SK-N-SH (cell line): ENCODE data around the gene MTA2. TPM values are rescaled to one million over a fixed set of nuclear protein-coding genes. Genes with fewer than 3 reads are reported as not detected.
A peak's percentile ranks its signal among the peaks of the same experiment; 100 is the strongest.

Experiments used
- CTCF ChIA-PET: fragments of 300-600, 350-600 bp; formaldehyde crosslinking; extraction: SDS; loops from one replicate; lab custom pipeline; 2021; lab: Yijun Ruan, JAX
- POLR2A ChIA-PET: fragments of 350-600 bp; sonication (Branson Sonifier 250); formaldehyde crosslinking; extraction: SDS; loops from one replicate; lab custom pipeline; 2020; ENCODE audit warnings: antibody characterized with exemption, inconsistent platforms; lab: Yijun Ruan, JAX
- DNase-seq: peaks from one replicate; pipeline ENCODE4 v3.0.0; 2012
- H2AFZ ChIP-seq: fragments of 200-600 bp; sonication (generic); 2 replicates; pipeline ENCODE4 v1.8.1; 2016; ENCODE audit warnings: antibody characterized with exemption, mild to moderate bottlenecking, low read depth
- H3F3A ChIP-seq: fragments of 200-600 bp; sonication (generic); replicated peaks from 2 replicates; pipeline ENCODE3; 2016; ENCODE audit warnings: antibody characterized with exemption, mild to moderate bottlenecking; ENCODE audit not compliant: insufficient read depth
- H3K27ac ChIP-seq, 2 experiments: fragments of 200-500 bp in 1 of 2; fragments of 200-600 bp in 1 of 2; sonication (Bioruptor generic) in 1 of 2; sonication (generic), shearing (Covaris generic) in 1 of 2; 2 replicates each; pipeline versions ENCODE4 v1.5.1 to v1.6.1; 2014 to 2016; ENCODE audit warnings: low read depth in 2 of 2, inconsistent platforms in 1 of 2, low read length in 1 of 2, mild to moderate bottlenecking in 1 of 2, mixed read lengths in 1 of 2
- H3K27me3 ChIP-seq: fragments of 200-600 bp; sonication (generic), shearing (Covaris generic); 2 replicates; pipeline ENCODE4 v1.6.1; 2016; ENCODE audit warnings: mixed run types; ENCODE audit not compliant: insufficient read depth
- H3K36me3 ChIP-seq, 2 experiments: fragments of 200-500 bp in 1 of 2; fragments of 200-600 bp in 1 of 2; sonication (Bioruptor generic) in 1 of 2; sonication (generic) in 1 of 2; replicated peaks in 1 of 2; 2 replicates each; pipeline versions ENCODE3 to v1.5.1; 2014 to 2016; ENCODE audit warnings: low read length in 1 of 2, mild to moderate bottlenecking in 1 of 2; ENCODE audit not compliant: insufficient read depth in 2 of 2, control insufficient read depth in 1 of 2
- H3K4me1 ChIP-seq, 2 experiments: fragments of 200-500 bp in 1 of 2; fragments of 200-600 bp in 1 of 2; sonication (Bioruptor generic) in 1 of 2; sonication (generic), shearing (Covaris generic) in 1 of 2; 2 replicates each; pipeline versions ENCODE4 v1.5.1 to v1.6.1; 2014 to 2016; ENCODE audit warnings: low read depth in 1 of 2, low read length in 1 of 2, mixed run types in 1 of 2; ENCODE audit not compliant: insufficient read depth in 2 of 2, control insufficient read depth in 1 of 2
- H3K4me2 ChIP-seq: fragments of 200-600 bp; sonication (generic), shearing (Covaris generic); 2 replicates; pipeline ENCODE4 v1.6.1; 2017; ENCODE audit warnings: mixed run types
- H3K4me3 ChIP-seq, 2 experiments: fragments of 200-500 bp in 1 of 2; fragments of 200-600 bp in 1 of 2; sonication (Bioruptor generic) in 1 of 2; sonication (generic), shearing (Covaris generic) in 1 of 2; 2 replicates each; pipeline versions ENCODE4 v1.5.1 to v1.8.1; 2014 to 2016; ENCODE audit warnings: low read depth in 2 of 2, inconsistent platforms in 1 of 2, low read length in 1 of 2, mild to moderate bottlenecking in 1 of 2, mixed read lengths in 1 of 2, moderate library complexity in 1 of 2
- H3K79me2 ChIP-seq: fragments of 200-600 bp; sonication (generic); 2 replicates; pipeline ENCODE4 v1.8.1; 2017; ENCODE audit warnings: mild to moderate bottlenecking; ENCODE audit not compliant: insufficient read depth
- H3K9ac ChIP-seq: fragments of 200-600 bp; sonication (generic); 2 replicates; pipeline ENCODE4 v1.6.1; 2017; ENCODE audit warnings: mixed run types
- H3K9me2 ChIP-seq: fragments of 200-600 bp; sonication (generic); 2 replicates; pipeline ENCODE4 v1.6.1; 2017; ENCODE audit warnings: mixed run types
- H3K9me3 ChIP-seq: fragments of 200-600 bp; sonication (generic); 2 replicates; pipeline ENCODE4 v1.6.1; 2017; ENCODE audit warnings: mixed run types, mild to moderate bottlenecking, moderate library complexity
- H4K20me1 ChIP-seq: fragments of 200-600 bp; sonication (generic); 2 replicates; pipeline ENCODE4 v1.6.1; 2017; ENCODE audit warnings: mild to moderate bottlenecking, mixed run types; ENCODE audit not compliant: insufficient read depth
- CHD2 ChIP-seq: fragments of 150-350 bp; IDR thresholded peaks from 2 replicates; pipeline ENCODE4 v1.6.1; 2018; ENCODE audit warnings: low read length; ENCODE audit not compliant: partially characterized antibody
- FOSL2 ChIP-seq: IDR thresholded peaks from 2 replicates; pipeline ENCODE4 v1.4.0; 2012; ENCODE audit warnings: low read depth, mild to moderate bottlenecking, moderate library complexity, borderline replicate concordance
- GABPA ChIP-seq: IDR thresholded peaks from 2 replicates; pipeline ENCODE4 v1.4.0; 2012; ENCODE audit warnings: low read depth, mild to moderate bottlenecking
- TEAD4 ChIP-seq: IDR thresholded peaks from 2 replicates; pipeline ENCODE4 v1.4.0; 2012; ENCODE audit warnings: mild to moderate bottlenecking, borderline replicate concordance; ENCODE audit not compliant: insufficient read depth
- WGBS: methylation state at CpG from one replicate; pipeline ENCODE4 v1.1.6; 2017; ENCODE audit warnings: low lambda C conversion rate; 5-methylcytosine and 5-hydroxymethylcytosine counted together
- polyA plus RNA-seq, 3 experiments: library from polyadenylated mRNA; depleted of rRNA; stranded (reverse); fragments of >200 nt; gene quantifications; 2 replicates each; pipeline ENCODE4 v1.2.3, GENCODE V29; 2012
- TF ChIP-seq, protein P1 (sequence below): IDR thresholded peaks from 2 replicates; pipeline ENCODE4 v1.4.0; 2012; ENCODE audit warnings: low read depth, borderline replicate concordance
- TF ChIP-seq, protein P2 (sequence below): IDR thresholded peaks from 2 replicates; pipeline ENCODE4 v1.4.0; 2012; ENCODE audit warnings: low read depth
- TF ChIP-seq, protein P3 (sequence below): IDR thresholded peaks from 2 replicates; pipeline ENCODE4 v1.6.1; 2012; ENCODE audit warnings: mild to moderate bottlenecking, low read depth, low read length, moderate library complexity

Gene MTA2
- polyA plus RNA-seq, 1 of the 3 experiments (the other 2 are of a cell fraction) = 18.4 TPM

DNA sequence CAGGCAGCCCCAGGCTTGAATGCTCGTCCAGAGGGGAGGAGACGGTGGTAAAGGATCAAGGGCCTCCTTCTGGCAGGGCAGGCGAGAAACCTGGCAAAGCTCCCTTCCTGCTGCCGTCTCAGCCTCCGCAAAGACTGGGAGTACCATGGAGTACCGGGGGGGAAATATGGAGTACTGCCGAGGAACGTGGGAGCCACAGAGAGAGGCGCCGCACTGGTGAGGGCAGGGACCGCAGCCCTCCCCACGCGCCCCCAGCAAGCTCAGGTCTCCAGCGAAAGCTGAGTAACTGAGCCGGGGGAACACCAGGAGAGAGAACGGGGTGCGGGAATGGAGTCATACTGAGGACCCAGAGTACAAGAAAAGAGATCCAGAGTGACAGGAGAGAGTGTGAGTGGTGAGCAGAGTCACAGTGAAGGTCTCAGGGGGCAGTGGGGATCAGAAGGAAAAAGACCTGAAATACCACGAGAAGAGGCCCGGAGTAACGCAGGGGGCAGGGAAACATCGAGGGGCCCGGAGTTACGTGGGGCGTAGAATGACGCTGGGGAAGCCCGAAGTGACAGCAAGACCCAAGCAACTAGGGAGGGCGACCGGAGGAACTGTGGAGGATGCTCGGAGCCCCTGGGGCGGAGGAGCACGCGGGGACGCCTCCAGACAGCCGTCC, 10.2 kb upstream of the MTA2 start:
- POLR2A ChIA-PET = interaction anchor here (1.0 to 2.7 kb wide), 6 partner anchors 8 to 53 kb away, joined by 3 to 18 read pairs (median 10); partner anchors contain the start of genes B3GAT3, C11orf98, CSKMT and EEF1G
- WGBS = 1% methylated on average over 22 of the region's 34 CpGs
- Histone ChIP-seq H4K20me1 (no peaks in the 10 kb centered on the region), H3K9ac (peak overlapping the region; percentile 70), H3K36me3 (peaks cover 11 to 23% of the 10 kb centered on the region in 2 experiments), H2AFZ (peak overlapping the region; percentile 76), H3K27ac (peak overlapping the region; percentile 70 to 92), H3K4me2 (peak overlapping the region; percentile 82), H3F3A (peaks cover 27% of the 10 kb centered on the region), H3K4me3 (peak overlapping the region; percentile 71 to 81), H3K9me2 (no peaks in the 10 kb centered on the region), H3K9me3 (no peaks in the 10 kb centered on the region), H3K4me1 (peaks cover 4 to 24% of the 10 kb centered on the region in 2 experiments; a peak in 2 of 4 replicates), H3K27me3 (no peaks in the 10 kb centered on the region), H3K79me2 (peaks cover 17% of the 10 kb centered on the region; the same call in 1 of the 2 replicates)
- TF ChIP-seq, protein P1, sequence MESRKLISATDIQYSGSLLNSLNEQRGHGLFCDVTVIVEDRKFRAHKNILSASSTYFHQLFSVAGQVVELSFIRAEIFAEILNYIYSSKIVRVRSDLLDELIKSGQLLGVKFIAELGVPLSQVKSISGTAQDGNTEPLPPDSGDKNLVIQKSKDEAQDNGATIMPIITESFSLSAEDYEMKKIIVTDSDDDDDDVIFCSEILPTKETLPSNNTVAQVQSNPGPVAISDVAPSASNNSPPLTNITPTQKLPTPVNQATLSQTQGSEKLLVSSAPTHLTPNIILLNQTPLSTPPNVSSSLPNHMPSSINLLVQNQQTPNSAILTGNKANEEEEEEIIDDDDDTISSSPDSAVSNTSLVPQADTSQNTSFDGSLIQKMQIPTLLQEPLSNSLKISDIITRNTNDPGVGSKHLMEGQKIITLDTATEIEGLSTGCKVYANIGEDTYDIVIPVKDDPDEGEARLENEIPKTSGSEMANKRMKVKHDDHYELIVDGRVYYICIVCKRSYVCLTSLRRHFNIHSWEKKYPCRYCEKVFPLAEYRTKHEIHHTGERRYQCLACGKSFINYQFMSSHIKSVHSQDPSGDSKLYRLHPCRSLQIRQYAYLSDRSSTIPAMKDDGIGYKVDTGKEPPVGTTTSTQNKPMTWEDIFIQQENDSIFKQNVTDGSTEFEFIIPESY = 0 out of 2 replicates have a peak, but pooled peaks have one; percentile 5
- TF ChIP-seq FOSL2 (no peak), CHD2 (peak; percentile 65)
- TF ChIP-seq, protein P2, sequence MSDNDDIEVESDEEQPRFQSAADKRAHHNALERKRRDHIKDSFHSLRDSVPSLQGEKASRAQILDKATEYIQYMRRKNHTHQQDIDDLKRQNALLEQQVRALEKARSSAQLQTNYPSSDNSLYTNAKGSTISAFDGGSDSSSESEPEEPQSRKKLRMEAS = peak; percentile 32; the same call in 1 of the 2 replicates
- CTCF ChIA-PET = interaction anchor here (0.7 to 6.9 kb wide), 19 partner anchors 8 to 842 kb away, joined by 3 to 69 read pairs (median 5); partner anchors contain the start of genes B3GAT3, C11orf98, CSKMT and LBHD1
- DNase-seq = peak; percentile 67

DNA sequence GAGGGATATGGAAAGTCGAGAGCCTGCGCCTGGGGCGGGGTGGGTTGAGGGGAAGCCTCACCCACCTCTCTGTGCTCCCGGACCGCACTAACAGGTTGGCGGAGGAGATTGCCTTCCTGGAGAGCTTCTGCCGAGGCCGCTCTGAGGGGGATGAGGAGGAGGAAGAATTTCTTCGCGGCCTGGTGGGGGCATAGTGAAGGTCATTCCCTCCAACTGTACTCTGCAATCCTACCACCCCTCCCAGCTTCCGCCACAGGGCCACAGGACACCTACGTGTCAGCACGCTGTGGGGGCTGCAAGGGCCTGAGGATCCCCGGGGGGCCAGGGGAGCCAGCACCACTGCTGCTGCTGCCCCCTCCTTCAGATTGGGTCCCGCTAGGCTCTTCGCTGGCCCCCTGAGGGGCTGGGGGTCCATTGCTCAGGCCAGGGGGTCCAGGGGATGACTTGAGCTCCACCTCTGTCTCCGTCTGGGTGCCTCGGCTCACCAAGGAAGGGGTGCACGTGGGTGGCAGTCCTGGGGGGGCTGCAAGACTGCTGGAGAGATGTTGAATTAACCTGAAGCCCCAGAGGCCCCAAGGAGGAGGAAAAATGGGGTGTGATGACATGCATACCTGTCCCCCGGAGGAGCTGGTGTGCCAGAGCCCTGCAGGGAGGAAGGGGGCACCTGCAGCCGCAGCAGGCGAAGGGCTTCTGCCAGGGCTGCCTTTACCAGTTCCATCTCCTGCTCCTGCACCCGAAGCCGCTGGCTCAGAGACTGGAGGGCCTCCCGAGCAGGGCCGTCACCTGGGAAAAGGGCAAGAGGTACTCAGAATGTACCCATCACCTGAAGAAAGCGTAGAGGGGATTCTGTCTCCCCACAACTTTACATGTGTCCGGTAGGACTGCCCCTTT, 9.4 kb upstream of the MTA2 start:
- ChIA-PET POLR2A (interaction anchor here (1.0 to 2.7 kb wide), 6 partner anchors 10 to 54 kb away, joined by 3 to 18 read pairs (median 10); partner anchors contain the start of genes B3GAT3, C11orf98, CSKMT and EEF1G), CTCF (interaction anchor here (0.8 to 6.9 kb wide), 16 partner anchors 7 to 841 kb away, joined by 3 to 69 read pairs (median 6); partner anchors contain the start of genes B3GAT3, C11orf98, CSKMT and LBHD1)
- no peak for DNase-seq
- Histone ChIP-seq H3K27me3 (no peaks in the 10 kb centered on the region), H3K36me3 (peaks cover 13 to 17% of the 10 kb centered on the region in 2 experiments), H3K4me1 (peaks cover 4 to 24% of the 10 kb centered on the region in 2 experiments; a peak in 2 of 4 replicates), H3K9me2 (no peaks in the 10 kb centered on the region), H3K79me2 (peaks cover 17% of the 10 kb centered on the region; the same call in 1 of the 2 replicates), H3K9ac (peak overlapping the region; percentile 70), H3K4me3 (peak overlapping the region; percentile 71 to 81), H3K27ac (peak overlapping the region; percentile 70 to 92), H3K9me3 (no peaks in the 10 kb centered on the region), H2AFZ (no peak overlapping the region), H4K20me1 (no peaks in the 10 kb centered on the region), H3K4me2 (peak overlapping the region; percentile 82), H3F3A (peaks cover 27% of the 10 kb centered on the region)
- TF ChIP-seq, protein P3, sequence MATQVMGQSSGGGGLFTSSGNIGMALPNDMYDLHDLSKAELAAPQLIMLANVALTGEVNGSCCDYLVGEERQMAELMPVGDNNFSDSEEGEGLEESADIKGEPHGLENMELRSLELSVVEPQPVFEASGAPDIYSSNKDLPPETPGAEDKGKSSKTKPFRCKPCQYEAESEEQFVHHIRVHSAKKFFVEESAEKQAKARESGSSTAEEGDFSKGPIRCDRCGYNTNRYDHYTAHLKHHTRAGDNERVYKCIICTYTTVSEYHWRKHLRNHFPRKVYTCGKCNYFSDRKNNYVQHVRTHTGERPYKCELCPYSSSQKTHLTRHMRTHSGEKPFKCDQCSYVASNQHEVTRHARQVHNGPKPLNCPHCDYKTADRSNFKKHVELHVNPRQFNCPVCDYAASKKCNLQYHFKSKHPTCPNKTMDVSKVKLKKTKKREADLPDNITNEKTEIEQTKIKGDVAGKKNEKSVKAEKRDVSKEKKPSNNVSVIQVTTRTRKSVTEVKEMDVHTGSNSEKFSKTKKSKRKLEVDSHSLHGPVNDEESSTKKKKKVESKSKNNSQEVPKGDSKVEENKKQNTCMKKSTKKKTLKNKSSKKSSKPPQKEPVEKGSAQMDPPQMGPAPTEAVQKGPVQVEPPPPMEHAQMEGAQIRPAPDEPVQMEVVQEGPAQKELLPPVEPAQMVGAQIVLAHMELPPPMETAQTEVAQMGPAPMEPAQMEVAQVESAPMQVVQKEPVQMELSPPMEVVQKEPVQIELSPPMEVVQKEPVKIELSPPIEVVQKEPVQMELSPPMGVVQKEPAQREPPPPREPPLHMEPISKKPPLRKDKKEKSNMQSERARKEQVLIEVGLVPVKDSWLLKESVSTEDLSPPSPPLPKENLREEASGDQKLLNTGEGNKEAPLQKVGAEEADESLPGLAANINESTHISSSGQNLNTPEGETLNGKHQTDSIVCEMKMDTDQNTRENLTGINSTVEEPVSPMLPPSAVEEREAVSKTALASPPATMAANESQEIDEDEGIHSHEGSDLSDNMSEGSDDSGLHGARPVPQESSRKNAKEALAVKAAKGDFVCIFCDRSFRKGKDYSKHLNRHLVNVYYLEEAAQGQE = no peak
- TF ChIP-seq GABPA (no peak), TEAD4 (no peak)
- WGBS = 81% methylated on average over 20 of the region's 28 CpGs
